ENCODE results near the gene ZNF646.
"Not testable (repeated sequence)": the region's sequence is repeated elsewhere in the genome, so short reads cannot be mapped to it uniquely, and the experiment has no call there.

The ZNF646 gene

DNA sequence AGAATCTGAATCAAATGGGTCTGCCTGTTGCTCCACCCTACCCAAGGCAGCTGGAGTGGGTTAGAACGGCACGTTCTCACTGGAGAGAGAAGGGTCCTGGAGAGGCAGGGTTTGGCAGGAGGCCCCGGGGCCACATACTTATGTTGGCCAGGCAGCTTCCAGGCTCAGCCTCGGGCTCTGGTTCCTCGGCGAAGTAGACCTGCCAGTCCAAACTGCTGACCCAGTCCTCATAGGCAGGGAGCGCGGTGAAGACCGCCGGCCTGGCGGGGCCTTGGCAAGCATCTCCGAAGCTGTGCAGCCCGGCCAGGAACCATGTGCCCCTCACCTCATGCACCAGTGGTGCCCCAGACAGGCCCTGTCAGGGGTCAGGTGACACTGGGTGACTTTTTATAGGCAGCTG is 9.8 kb downstream of the ZNF646 start:
- DNase-seq (ENCODE audit: low read depth, low spot score) = no peak

DNA sequence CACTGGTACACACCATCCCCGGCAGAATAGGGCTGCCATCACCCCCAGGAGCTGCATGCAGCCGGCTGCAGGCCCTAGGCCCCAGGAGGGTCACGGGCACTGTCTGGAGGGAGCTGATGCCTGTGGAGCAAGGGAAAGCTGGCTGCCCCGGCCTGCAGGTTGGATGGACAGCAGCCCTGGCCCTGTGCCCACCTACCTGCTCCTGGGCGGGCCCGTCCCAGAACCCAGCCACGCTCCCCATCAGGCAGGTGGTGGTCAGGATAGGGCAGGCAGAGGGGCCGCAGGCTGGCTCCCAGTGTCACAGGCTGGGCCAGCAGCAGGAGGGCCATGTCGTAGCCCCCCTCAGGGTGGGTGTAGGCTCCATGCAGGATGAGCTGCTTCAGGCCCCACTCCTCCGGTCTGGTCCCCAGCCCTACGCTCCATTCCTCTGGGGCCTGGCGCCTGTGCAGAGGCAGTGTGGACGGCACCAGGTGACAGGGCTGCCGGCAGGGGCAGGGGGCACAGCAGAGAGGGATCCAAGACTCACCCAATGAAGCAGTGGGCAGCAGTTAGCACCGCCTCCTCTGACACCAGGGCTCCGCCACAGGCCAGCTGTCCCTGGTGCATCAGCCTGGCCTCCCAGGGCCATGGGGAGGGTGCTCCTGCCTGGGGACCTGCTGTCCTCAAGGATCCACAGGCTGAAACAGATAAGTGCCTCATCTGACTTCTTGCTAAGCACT is 10.5 kb downstream of the ZNF646 start:
- no peak for DNase-seq (ENCODE audit: low read depth, low spot score)

DNA sequence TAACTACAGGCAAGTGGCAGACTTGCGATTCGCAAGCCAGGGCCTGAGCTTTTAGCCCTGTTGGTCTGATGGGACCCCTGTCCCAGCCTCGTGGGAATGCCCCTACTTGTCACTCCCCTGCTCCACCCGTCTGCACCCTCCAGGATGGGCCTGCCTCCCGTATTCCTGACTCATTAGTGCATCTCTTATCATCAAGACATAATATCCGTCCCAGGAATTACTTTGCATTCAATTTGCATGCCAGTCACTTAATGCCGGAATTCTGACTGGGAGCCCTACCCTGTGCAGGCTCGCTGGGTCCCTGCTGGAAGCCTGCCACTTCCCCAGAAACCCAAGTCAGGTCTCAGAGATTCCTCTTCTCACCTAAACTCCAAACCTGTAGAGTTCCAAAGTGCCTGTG is 11.2 kb downstream of the ZNF646 start:
- no peak for DNase-seq (ENCODE audit: low read depth, low spot score)

DNA sequence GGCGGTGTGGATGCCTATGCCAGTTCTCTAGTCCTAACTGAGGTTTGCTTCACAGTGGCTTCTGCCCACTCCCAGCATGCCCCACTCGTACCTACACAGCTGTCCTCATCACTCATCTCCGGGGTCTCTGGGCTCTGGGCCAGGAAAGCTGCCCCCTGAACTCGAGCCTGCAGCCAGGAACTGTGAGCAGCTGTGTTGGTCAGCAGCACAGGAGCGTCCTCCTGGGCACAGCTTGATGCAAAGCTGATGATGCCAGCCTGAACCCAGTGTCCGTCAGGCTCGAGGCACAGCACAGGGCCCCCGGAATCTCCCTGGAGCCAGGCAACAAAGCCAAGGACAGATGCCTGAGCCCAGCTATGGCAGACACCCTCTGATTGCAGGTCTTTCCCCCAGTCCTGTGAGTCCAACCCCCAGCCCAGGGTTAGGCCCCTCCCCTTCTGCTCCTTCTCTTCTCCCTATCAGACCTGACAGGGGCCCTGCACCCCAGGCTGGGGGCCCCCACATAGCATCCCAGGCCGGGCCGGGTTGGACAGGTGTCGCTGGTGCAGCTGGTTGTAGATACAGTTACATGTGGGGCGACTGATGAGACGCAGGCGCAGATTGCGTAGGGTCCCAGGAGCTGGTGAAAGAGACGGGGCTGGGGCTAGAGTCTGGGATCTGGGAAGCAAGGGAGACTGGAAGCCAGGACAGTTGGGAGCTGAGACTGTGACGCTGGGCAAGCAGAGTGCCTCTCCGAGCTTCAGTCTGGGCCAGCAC is 11.8 kb downstream of the ZNF646 start:
- no peak for DNase-seq (ENCODE audit: low read depth, low spot score)

DNA sequence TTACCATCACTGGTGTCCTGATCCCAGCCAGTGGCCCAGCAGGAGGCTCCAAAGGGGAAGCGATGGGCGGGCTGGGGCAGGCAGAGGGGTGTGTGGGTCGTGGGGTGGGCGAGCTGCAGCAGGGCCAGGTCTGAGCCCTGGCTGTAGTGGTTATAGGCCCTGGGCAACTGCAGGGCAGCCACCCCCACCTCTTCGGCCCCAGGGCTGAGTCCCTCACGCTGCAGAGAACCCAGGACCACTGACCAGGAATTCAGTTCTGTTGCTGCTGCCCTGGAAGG is 12.3 kb downstream of the ZNF646 start:
- no peak for DNase-seq (ENCODE audit: low read depth, low spot score)

DNA sequence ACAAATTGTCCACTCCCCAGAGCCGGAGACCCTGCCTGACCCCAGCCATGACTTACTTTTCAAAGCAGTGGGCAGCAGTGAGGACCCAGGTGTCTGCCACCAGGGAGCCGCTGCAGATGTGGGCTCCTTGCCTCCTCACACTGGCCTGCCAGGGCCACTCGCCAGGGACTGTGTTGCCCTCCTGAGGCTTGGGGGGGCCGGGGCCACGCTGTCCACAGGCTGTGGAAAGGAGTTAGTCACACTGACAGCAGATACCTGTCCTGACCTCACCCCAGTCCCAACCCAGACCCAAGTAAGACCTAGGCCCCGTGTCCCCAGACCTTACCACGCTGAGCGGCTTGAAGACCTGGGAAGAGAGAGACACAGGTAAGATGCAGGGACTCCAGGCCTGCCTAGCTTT is 13.3 kb downstream of the ZNF646 start:
- DNase-seq (ENCODE audit: low read depth, low spot score) = no peak

DNA sequence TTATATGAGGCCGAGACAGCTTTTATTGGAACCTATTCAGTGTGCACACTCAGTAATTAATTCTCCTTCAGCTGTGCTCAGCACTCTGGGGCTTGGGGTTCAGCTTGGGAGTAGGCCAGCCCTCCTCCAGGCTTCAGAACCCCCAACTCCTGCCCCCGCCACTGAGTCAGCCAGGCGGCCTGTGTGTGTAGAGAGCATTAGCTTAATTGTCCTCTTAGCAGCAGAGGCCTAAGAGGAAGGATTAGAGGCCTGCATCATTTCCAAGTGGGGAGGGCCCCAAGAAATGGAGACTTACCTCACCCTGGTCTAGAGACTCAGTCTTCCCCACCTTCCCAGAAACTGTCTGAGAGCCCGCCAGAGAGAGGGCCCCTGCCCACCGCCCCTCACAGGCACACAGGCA is 13.7 kb downstream of the ZNF646 start:
- DNase-seq (ENCODE audit: low read depth, low spot score) = no peak

DNA sequence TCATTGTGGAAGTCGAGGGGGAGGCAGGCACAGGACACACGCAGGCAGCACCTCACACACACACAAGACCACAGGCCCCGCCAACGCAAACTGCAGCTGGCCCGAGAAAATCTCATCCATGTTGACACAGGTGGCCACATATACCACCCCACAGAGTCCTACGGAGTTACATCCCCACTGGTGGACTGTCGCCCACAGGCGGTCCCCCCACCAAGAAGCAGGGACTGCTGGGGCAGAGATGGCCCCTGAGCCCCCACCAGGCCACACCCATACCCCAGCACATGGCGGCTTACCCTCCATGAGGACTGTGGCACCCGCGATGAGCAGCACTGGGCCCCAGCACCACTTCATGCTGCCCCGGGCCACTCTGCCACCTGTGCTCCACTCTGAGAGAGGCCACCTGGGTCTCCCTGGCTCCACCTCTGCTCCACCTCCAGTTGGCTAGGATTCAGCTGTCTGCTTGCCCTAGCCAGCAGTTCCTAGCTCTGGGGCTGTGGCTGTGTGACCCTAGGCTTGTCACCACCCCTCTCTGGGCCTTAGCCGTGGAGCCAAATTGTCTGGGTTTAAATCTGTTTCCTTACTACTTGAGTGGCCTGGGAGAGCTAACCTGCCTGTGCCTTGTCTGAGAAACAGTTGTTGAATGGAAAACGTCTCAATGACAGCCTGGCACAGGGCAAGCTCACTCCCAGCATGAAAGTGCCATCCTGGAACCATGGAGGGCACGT is 14.4 kb downstream of the ZNF646 start, which contains the start of gene PRSS53:
PRSS53 (minus strand) TSS at position 485 of the 725 bp plus-strand sequence; CDS start at position 351, 134 bp downstream.
- no peak for DNase-seq (ENCODE audit: low read depth, low spot score)

DNA sequence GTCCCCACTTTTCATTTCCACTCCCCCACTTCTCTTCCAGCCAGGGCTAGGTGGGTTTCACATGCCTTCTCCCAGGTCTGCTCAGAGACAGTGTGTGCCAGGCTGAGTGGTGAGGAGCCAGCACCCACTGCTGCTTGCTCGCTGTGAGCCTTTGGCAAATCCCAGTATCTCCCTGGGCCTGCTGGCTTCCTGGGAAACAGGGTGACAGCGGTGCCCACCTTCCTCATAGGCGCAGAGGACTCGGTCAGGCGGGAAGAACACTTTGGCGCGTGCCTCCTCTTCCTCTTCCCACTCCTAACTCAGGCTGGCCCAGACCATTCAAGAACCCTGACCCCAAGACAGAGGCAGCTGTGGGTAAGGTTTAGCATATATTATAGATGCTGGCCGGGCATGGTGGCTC is 15.0 kb downstream of the ZNF646 start:
- DNase-seq (ENCODE audit: low read depth, low spot score) = no peak

DNA sequence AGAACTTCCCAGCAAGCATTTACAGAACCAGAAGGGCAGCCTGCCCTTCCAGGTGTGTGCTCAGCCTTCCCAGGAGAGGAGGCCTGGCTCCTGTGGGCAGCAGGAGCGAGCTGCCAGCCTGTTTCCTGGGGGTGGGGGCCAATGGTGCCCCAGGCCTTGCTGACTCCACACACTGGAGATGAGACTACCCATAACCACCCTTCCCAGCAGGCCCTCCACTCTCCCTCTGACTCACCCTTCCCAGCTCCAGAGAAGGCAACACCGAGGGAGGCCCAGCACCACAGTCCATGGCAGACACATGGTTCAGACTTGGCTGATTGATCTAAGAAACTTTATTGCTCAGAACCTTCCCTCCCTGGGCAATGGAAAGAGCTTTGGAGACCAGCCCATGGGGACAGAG is 16.3 kb downstream of the ZNF646 start:
- DNase-seq (ENCODE audit: low read depth, low spot score) = no peak

DNA sequence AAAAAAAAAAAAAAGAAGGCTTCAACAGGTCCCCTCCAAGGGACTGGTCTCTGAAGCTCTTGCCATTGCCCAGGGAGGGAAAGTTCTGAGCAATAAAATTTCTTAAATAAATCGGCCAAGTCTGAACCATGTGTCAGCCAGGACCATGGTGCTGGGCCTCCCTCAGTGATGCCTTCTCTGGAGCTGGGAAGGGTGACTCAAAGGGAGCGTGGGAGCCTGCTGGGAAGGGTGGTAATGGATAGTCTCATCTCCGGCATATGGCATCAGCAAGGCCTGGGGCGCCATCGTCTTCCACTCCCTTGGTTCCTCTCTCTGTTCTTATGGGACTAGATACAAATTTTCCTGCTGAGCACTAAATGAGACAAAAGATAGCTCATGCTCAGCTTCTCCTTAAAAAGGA is 18.1 kb downstream of the ZNF646 start:
- no peak for DNase-seq (ENCODE audit: low read depth, low spot score)

DNA sequence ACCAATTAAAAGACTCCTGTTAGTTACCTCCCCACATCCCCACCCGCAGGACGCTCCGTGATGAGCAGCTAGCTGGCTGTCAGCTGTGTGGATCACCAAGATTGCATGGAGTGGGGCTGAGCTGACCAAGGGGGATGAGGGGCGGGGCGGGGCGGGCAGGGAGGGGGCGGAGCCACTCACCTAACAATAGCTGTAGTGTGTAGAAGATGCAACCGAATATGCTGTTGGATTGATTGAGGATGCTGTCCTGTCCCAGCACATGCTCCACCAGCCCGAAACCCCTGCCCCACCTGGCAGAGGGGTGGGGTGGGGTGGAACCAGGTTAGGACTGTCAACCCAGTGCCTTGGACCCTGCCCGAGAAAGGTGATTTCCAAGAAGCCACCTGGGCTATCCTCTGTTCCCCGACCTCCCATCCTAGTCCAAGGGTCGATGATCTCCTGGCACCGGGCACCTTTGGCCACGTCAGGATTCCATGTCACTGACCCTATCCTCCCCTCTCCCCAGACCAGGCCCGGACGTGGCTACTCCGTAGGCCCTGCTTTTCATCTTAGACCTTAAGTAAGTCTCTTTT is 19.0 kb downstream of the ZNF646 start:
- peak; percentile 45 for DNase-seq (ENCODE audit: low read depth, low spot score)

DNA sequence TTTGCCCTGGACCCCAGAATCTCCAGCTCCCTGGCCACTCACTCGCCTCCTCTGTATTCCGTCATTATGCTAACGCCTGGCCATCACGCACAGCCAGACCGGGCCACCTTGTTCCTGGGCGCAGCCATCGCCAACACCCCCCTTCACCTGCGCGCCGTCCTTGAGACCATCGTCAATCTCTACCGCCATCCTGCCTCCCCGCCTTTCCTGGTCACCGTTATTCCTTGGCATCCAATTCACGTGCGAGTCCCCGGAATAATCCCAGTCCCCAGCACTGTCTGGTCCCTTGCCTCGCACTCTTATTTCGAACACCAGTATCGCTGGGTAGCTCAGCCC is 19.8 kb downstream of the ZNF646 start:
- DNase-seq (ENCODE audit: low read depth, low spot score) = peak; percentile 49

DNA sequence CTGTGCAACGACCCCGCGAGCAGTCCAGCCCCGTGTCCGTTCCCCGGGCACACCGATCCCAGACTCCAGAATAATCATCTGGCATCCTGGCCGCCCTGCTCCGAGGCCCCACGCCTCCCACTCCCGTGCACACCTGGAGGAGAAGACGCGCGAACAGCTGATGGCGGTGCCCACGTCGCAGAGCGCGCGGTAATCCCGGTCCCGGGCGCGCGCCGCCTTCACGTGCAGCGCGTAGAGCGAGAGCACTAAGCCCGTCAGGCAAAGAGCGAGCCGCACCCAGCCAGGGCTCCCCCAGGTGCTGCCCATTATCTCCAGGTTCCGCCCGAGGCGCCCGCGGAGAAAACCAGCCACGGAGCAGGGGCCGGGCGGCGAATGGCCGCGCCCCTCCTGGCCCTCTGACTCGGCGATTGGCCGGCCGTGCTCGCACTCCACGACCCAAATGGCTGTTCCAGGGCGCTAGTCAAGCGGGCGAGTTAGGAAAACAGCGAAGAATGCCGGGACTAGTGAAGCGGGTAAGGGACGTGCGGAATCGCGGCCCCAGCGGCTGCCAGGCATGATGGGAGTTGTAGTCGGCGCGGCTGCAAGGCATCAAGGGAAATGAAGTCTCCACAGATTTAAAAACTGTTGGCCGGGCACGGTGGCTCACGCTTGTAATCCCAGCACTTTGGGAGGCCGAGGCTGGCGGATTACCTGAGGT is 20.4 kb downstream of the ZNF646 start, which contains the start of gene VKORC1:
VKORC1 (minus strand) TSS at position 374 of the 697 bp plus-strand sequence; CDS start at position 306, 68 bp downstream.
- DNase-seq (ENCODE audit: low read depth, low spot score) = peak; percentile 99

DNA sequence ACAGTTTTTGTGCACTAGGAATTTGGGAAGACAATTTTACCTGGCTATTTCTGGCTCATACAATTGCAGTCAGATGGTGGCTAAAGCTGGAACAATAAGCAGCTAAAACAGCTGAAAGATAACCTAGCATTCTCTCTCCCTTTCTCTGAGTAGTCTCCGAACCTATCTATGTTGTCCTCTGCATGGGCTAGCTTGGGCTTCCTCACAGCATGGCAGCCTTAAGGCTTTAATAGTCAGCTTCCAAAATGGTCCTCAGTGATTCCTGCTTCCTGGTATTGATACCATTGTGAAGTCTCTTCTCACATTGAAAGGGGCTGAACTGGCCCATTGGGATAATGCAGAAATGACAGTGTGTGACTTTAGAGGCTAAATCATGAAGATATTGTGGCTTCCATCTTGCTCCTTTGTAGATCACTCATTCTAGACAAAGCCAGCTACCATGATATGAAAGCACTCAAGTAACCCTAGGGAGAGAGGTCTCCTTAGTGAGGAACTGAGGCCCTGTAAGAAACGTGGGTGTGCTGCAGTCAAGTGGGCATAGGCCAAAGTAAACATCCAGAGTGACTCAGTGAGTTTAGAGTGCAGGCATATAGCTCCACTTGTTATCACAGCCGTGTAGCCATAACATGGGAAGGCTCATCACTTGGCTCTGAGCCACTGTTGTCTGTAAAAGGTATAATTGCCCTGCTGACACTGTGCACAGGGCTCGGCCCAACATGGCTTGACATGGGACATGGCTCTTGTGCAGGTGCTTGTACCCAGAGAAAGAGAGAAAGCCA is 25.8 kb downstream of the ZNF646 start:
- DNase-seq (ENCODE audit: low read depth, low spot score) = no peak

DNA sequence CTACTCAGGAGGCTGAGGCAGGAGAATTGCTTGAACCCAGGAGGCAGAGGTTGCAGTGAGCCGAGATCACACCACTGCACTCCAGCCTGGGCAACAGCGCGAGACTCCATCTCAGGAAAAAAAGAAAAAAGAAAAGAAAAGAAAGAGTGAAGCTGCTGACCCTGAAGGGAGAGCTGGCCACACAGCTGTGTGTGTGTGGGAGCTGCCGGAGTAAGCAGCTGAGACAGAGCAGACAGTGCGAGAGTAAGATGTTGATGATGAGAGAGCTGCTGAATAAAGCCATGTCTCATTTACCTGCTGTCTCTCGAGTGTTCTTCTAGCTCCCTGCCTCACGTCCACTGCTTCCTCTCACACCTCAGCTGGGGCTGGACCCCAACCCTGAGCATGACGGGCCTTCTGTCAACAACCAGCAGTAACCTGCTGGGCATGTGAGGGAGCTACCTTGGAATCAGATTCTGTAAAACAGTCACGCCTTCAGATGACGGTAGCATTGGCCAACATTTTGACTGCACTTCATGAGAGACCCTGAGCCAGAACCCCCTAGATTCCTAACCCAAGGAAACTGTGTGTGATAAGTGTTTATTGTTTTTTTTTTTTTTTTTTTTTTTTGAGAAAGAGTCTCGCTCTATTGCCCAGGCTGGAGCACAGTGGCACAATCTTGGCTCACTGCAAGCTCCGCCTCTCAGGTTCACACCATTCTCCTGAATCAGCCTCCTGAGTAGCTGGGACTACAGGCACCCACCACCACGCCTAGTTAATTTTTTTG is 26.8 kb downstream of the ZNF646 start:
- DNase-seq (ENCODE audit: low read depth, low spot score) = not testable (repeated sequence)

DNA sequence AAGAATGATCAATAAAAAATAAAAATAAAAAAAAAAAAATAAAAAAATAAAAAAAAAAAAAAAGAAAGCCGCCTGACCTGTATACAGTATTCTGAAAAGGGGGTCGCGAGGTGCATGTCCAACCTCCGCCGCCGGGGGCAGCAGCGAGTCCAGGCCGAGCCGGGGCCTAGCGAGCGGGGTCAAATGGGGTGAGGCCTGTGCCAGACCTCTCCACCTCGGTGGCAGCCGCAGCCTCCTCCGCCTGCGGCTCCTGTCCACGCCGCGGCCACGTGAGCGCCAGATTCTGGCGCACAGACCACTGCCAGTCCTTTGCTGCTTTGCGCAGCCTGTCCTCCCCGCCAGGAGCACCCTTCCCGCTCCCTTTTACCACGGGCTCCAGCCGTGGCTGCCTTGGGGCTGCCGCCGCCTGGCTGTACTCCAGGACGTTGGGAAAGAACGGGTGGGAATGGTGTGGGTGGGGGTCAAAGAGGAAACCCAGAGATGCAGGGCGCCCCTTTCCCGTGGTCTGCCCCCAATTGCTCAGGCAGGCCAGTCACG is 31.5 kb downstream of the ZNF646 start:
- peak; percentile 92 for DNase-seq (ENCODE audit: low read depth, low spot score)

DNA sequence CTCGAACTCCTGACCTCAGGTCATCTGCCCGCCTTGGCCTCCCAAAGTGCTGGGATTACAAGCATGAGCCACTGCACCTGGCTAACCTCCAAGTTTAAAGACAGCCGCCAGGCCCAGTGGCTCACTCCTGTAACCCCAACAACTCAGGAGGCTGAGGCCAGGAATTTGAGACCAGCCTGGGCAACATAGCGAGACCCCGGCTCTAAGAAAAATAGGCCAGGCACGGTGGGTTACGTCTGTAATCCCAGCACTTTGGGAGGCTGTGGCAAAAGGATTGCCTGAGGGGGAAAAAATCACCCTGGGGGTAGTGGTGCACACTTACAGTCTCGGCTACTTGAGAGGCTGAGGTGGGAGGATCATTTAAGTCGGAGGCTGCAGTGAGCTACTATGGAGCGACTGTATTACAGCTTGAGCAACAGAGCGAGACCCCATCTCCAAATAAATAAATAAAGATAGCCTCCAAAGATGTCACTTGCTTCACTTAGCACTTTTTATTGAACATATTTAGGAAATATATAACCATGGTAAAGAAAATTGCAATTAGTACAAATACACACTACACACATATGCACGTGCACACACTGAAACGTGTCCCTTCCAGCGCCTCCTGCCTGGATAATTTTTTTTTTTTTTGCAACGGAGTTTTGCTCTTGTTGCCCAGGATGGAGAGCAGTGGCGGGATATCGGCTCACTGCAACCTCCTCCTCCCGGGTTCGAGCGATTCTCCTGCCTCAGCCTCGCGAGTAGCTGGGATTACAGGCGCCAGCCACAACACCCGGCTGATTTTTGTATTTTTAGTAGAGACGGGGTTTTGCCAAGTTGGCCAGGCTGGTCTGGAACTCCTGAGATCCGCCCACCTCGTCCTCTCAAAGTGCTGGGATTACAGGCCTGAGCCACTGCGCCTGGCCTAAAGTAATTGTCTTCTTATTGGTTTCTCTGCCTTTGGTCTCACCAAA is 32.6 kb downstream of the ZNF646 start:
- DNase-seq (ENCODE audit: low read depth, low spot score) = no peak

DNA sequence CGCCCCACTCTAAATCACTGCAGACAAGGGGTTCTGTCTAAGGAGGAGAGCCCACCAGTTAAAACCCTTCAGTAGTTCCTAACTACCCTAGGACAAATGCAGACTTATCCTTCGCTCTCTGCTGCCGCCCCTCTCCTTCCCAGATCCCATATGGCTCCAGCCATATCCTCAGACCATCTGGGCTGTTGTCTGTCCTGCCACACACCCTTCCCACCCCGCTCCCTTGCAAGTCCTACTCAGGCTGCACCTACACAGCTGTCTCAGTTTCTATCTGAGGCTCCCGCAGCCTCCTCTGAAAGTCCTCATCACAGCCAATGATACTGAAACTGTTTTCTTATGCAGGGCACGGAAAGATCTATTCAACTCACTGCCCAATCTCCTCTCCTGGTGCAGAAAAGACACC is 33.2 kb downstream of the ZNF646 start:
- DNase-seq (ENCODE audit: low read depth, low spot score) = no peak
